Measurements from ENCODE around the gene RBM18. TPM values are rescaled to one million over a fixed set of nuclear protein-coding genes. Genes with fewer than 3 reads are reported as not detected.

The RBM18 gene
- polyA plus RNA-seq, 2 donors = 3.1 to 6.3 TPM

GRCh38 chr9:122262073-122262472 is 2.6 kb downstream of the RBM18 start:
- Histone ChIP-seq H3K27me3 (ENCODE audit: control insufficient read depth in 1 of 2, insufficient read depth in 2 of 2, low read length in 2 of 2) (no peaks in the 10 kb centered on the region), H3K4me3 (ENCODE audit: low read depth in 1 of 2, low read length in 2 of 2) (no peak overlapping the region), H3K27ac (ENCODE audit: low read depth in 2 of 2, low read length in 1 of 2) (no peak overlapping the region), H3K4me1 (ENCODE audit: control insufficient read depth in 2 of 2, insufficient read depth in 2 of 2, low read length in 1 of 2) (peaks cover 0 to 6% of the 10 kb centered on the region in 2 donors), H3K9me3 (ENCODE audit: control insufficient read depth in 2 of 2, insufficient read depth in 1 of 2, low read depth in 1 of 2, low read length in 1 of 2) (no peaks in the 10 kb centered on the region), H3K36me3 (ENCODE audit: control insufficient read depth in 2 of 2, insufficient read depth in 2 of 2, low read length in 1 of 2) (peaks cover 0 to 12% of the 10 kb centered on the region in 2 donors)
- 88 to 93% methylated on average over 1 of the region's 1 CpG for WGBS, 2 donors

- Histone ChIP-seq H3K4me3 (ENCODE audit: low read depth in 1 of 2, low read length in 2 of 2) (no peak overlapping the region), H3K27ac (ENCODE audit: low read depth in 2 of 2, low read length in 1 of 2) (peak overlapping the region in 1 of 2 donors; percentile 34), H3K27me3 (ENCODE audit: control insufficient read depth in 1 of 2, insufficient read depth in 2 of 2, low read length in 2 of 2) (no peaks in the 10 kb centered on the region), H3K36me3 (ENCODE audit: control insufficient read depth in 2 of 2, insufficient read depth in 2 of 2, low read length in 1 of 2) (peaks cover 0 to 12% of the 10 kb centered on the region in 2 donors), H3K9me3 (ENCODE audit: control insufficient read depth in 2 of 2, insufficient read depth in 1 of 2, low read depth in 1 of 2, low read length in 1 of 2) (no peaks in the 10 kb centered on the region), H3K4me1 (ENCODE audit: control insufficient read depth in 2 of 2, insufficient read depth in 2 of 2, low read length in 1 of 2) (peaks cover 0 to 6% of the 10 kb centered on the region in 2 donors)
- 65 to 75% methylated on average over 1 of the region's 1 CpG for WGBS, 2 donors
Observed at GRCh38 chr9:122261469-122261881, 3.2 kb downstream of the RBM18 start.

GRCh38 chr9:122258886-122259415 is 5.7 kb downstream of the RBM18 start:
- 80 to 81% methylated on average over 2 of the region's 2 CpGs for WGBS, 2 donors
- Histone ChIP-seq H3K9me3 (ENCODE audit: control insufficient read depth in 2 of 2, insufficient read depth in 1 of 2, low read depth in 1 of 2, low read length in 1 of 2) (no peaks in the 10 kb centered on the region), H3K36me3 (ENCODE audit: control insufficient read depth in 2 of 2, insufficient read depth in 2 of 2, low read length in 1 of 2) (peaks cover 0 to 12% of the 10 kb centered on the region in 2 donors), H3K4me3 (ENCODE audit: low read depth in 1 of 2, low read length in 2 of 2) (no peak overlapping the region), H3K27me3 (ENCODE audit: control insufficient read depth in 1 of 2, insufficient read depth in 2 of 2, low read length in 2 of 2) (no peaks in the 10 kb centered on the region), H3K27ac (ENCODE audit: low read depth in 2 of 2, low read length in 1 of 2) (no peak overlapping the region), H3K4me1 (ENCODE audit: control insufficient read depth in 2 of 2, insufficient read depth in 2 of 2, low read length in 1 of 2) (peaks cover 0 to 6% of the 10 kb centered on the region in 2 donors)

- Histone ChIP-seq H3K36me3 (ENCODE audit: control insufficient read depth in 2 of 2, insufficient read depth in 2 of 2, low read length in 1 of 2) (peaks cover 4 to 8% of the 10 kb centered on the region in 2 donors), H3K9me3 (ENCODE audit: control insufficient read depth in 2 of 2, insufficient read depth in 1 of 2, low read depth in 1 of 2, low read length in 1 of 2) (no peaks in the 10 kb centered on the region), H3K27me3 (ENCODE audit: control insufficient read depth in 1 of 2, insufficient read depth in 2 of 2, low read length in 2 of 2) (no peaks in the 10 kb centered on the region), H3K4me1 (ENCODE audit: control insufficient read depth in 2 of 2, insufficient read depth in 2 of 2, low read length in 1 of 2) (no peaks in the 10 kb centered on the region), H3K27ac (ENCODE audit: low read depth in 2 of 2, low read length in 1 of 2) (no peak overlapping the region), H3K4me3 (ENCODE audit: low read depth in 1 of 2, low read length in 2 of 2) (no peak overlapping the region)
- 91 to 93% methylated on average over 5 of the region's 5 CpGs for whole genome bisulfite sequencing, 2 donors
Observed at GRCh38 chr9:122256206-122256605, 8.4 kb downstream of the RBM18 start.

GRCh38 chr9:122254761-122255160 is 9.9 kb downstream of the RBM18 start:
- no peak overlapping the region for H3K4me3 ChIP-seq (ENCODE audit: low read depth in 1 of 2, low read length in 2 of 2)
- 92 to 97% methylated on average over 3 of the region's 3 CpGs for WGBS, 2 donors
- H3K27ac ChIP-seq (ENCODE audit: low read depth in 2 of 2, low read length in 1 of 2) = no peak overlapping the region
- peaks cover 3 to 4% of the 10 kb centered on the region in 2 donors for H3K36me3 ChIP-seq (ENCODE audit: control insufficient read depth in 2 of 2, insufficient read depth in 2 of 2, low read length in 1 of 2)
- no peaks in the 10 kb centered on the region for H3K9me3 ChIP-seq (ENCODE audit: control insufficient read depth in 2 of 2, insufficient read depth in 1 of 2, low read depth in 1 of 2, low read length in 1 of 2)
- H3K4me1 ChIP-seq (ENCODE audit: control insufficient read depth in 2 of 2, insufficient read depth in 2 of 2, low read length in 1 of 2) = no peaks in the 10 kb centered on the region
- H3K27me3 ChIP-seq (ENCODE audit: control insufficient read depth in 1 of 2, insufficient read depth in 2 of 2, low read length in 2 of 2) = no peaks in the 10 kb centered on the region

- H3K4me3 ChIP-seq (ENCODE audit: low read depth in 1 of 2, low read length in 2 of 2) = no peak overlapping the region
- no peaks in the 10 kb centered on the region for H3K9me3 ChIP-seq (ENCODE audit: control insufficient read depth in 2 of 2, insufficient read depth in 1 of 2, low read depth in 1 of 2, low read length in 1 of 2)
- peaks cover 0 to 11% of the 10 kb centered on the region in 2 donors for H3K36me3 ChIP-seq (ENCODE audit: control insufficient read depth in 2 of 2, insufficient read depth in 2 of 2, low read length in 1 of 2)
- WGBS, 2 donors = 69 to 81% methylated on average over 5 of the region's 5 CpGs
- H3K27me3 ChIP-seq (ENCODE audit: control insufficient read depth in 1 of 2, insufficient read depth in 2 of 2, low read length in 2 of 2) = no peaks in the 10 kb centered on the region
- no peak overlapping the region for H3K27ac ChIP-seq (ENCODE audit: low read depth in 2 of 2, low read length in 1 of 2)
- H3K4me1 ChIP-seq (ENCODE audit: control insufficient read depth in 2 of 2, insufficient read depth in 2 of 2, low read length in 1 of 2) = no peaks in the 10 kb centered on the region
Observed at GRCh38 chr9:122252796-122253195, 11.8 kb downstream of the RBM18 start.

- 92 to 94% methylated on average over 2 of the region's 2 CpGs for WGBS, 2 donors
- H3K36me3 ChIP-seq (ENCODE audit: control insufficient read depth in 2 of 2, insufficient read depth in 2 of 2, low read length in 1 of 2) = peaks cover 0 to 13% of the 10 kb centered on the region in 2 donors
Observed at GRCh38 chr9:122251351-122251750, 13.3 kb downstream of the RBM18 start.

GRCh38 chr9:122248448-122248865 is 16.2 kb downstream of the RBM18 start:
- Histone ChIP-seq H3K9me3 (ENCODE audit: control insufficient read depth in 2 of 2, insufficient read depth in 1 of 2, low read depth in 1 of 2, low read length in 1 of 2) (no peaks in the 10 kb centered on the region), H3K36me3 (ENCODE audit: control insufficient read depth in 2 of 2, insufficient read depth in 2 of 2, low read length in 1 of 2) (peaks cover 0 to 17% of the 10 kb centered on the region in 2 donors), H3K27ac (ENCODE audit: low read depth in 2 of 2, low read length in 1 of 2) (no peak overlapping the region), H3K27me3 (ENCODE audit: control insufficient read depth in 1 of 2, insufficient read depth in 2 of 2, low read length in 2 of 2) (no peaks in the 10 kb centered on the region), H3K4me3 (ENCODE audit: low read depth in 1 of 2, low read length in 2 of 2) (no peak overlapping the region), H3K4me1 (ENCODE audit: control insufficient read depth in 2 of 2, insufficient read depth in 2 of 2, low read length in 1 of 2) (no peaks in the 10 kb centered on the region)
- 83 to 88% methylated on average over 5 of the region's 5 CpGs for WGBS, 2 donors

More at GRCh38 chr9:122251351-122251750, 13.3 kb downstream of the RBM18 start:
- Histone ChIP-seq H3K27me3 (ENCODE audit: control insufficient read depth in 1 of 2, insufficient read depth in 2 of 2, low read length in 2 of 2) (no peaks in the 10 kb centered on the region), H3K9me3 (ENCODE audit: control insufficient read depth in 2 of 2, insufficient read depth in 1 of 2, low read depth in 1 of 2, low read length in 1 of 2) (no peaks in the 10 kb centered on the region), H3K27ac (ENCODE audit: low read depth in 2 of 2, low read length in 1 of 2) (no peak overlapping the region), H3K4me3 (ENCODE audit: low read depth in 1 of 2, low read length in 2 of 2) (no peak overlapping the region), H3K4me1 (ENCODE audit: control insufficient read depth in 2 of 2, insufficient read depth in 2 of 2, low read length in 1 of 2) (no peaks in the 10 kb centered on the region)

GRCh38 chr9:122246666-122247065 is 18.0 kb downstream of the RBM18 start:
- Histone ChIP-seq H3K27ac (ENCODE audit: low read depth in 2 of 2, low read length in 1 of 2) (no peak overlapping the region), H3K27me3 (ENCODE audit: control insufficient read depth in 1 of 2, insufficient read depth in 2 of 2, low read length in 2 of 2) (no peaks in the 10 kb centered on the region), H3K4me3 (ENCODE audit: low read depth in 1 of 2, low read length in 2 of 2) (no peak overlapping the region), H3K4me1 (ENCODE audit: control insufficient read depth in 2 of 2, insufficient read depth in 2 of 2, low read length in 1 of 2) (no peaks in the 10 kb centered on the region), H3K36me3 (ENCODE audit: control insufficient read depth in 2 of 2, insufficient read depth in 2 of 2, low read length in 1 of 2) (peaks cover 3 to 17% of the 10 kb centered on the region in 2 donors), H3K9me3 (ENCODE audit: control insufficient read depth in 2 of 2, insufficient read depth in 1 of 2, low read depth in 1 of 2, low read length in 1 of 2) (no peaks in the 10 kb centered on the region)
- 83 to 87% methylated on average over 3 of the region's 3 CpGs for WGBS, 2 donors

- Histone ChIP-seq H3K9me3 (ENCODE audit: control insufficient read depth in 2 of 2, insufficient read depth in 1 of 2, low read depth in 1 of 2, low read length in 1 of 2) (no peaks in the 10 kb centered on the region), H3K27me3 (ENCODE audit: control insufficient read depth in 1 of 2, insufficient read depth in 2 of 2, low read length in 2 of 2) (no peaks in the 10 kb centered on the region), H3K27ac (ENCODE audit: low read depth in 2 of 2, low read length in 1 of 2) (no peak overlapping the region), H3K36me3 (ENCODE audit: control insufficient read depth in 2 of 2, insufficient read depth in 2 of 2, low read length in 1 of 2) (peaks cover 3 to 12% of the 10 kb centered on the region in 2 donors), H3K4me3 (ENCODE audit: low read depth in 1 of 2, low read length in 2 of 2) (no peak overlapping the region), H3K4me1 (ENCODE audit: control insufficient read depth in 2 of 2, insufficient read depth in 2 of 2, low read length in 1 of 2) (no peaks in the 10 kb centered on the region)
- WGBS, 2 donors = 87 to 89% methylated on average over 3 of the region's 3 CpGs
Observed at GRCh38 chr9:122244349-122244748, 20.3 kb downstream of the RBM18 start.

All from esophagus (tissue), 2 donors.